ENCODE results near the gene ITGB6.

The ITGB6 gene

GRCh38 chr2:160208655-160209515 lies 8.8 kb upstream of the ITGB6 start:
- TF ChIP-seq CTCF (IDR thresholded peaks at IDR 0.05; ENCODE audit: low read depth, low read length, missing control alignments) = peak; percentile 34
- DNase-seq = no peak
- no peaks in the 10 kb centered on the region for H3K36me3 ChIP-seq (replicated peaks)
- H3K27me3 ChIP-seq (replicated peaks) = no peaks in the 10 kb centered on the region
- in situ Hi-C loops (cut with HindIII; ENCODE audit: low pct_ligation_motif_present, low sequenced_read_pairs) = no loop called here
- H3K4me3 ChIP-seq (ENCODE audit: low read depth, low read length) = no peak overlapping the region
- peak overlapping the region; percentile 84 for H3K27ac ChIP-seq

GRCh38 chr2:160207804-160208654 lies 8.0 kb upstream of the ITGB6 start:
- no peak for TF ChIP-seq CTCF (IDR thresholded peaks at IDR 0.05; ENCODE audit: low read depth, low read length, missing control alignments)
- Histone ChIP-seq H3K36me3 (replicated peaks) (no peaks in the 10 kb centered on the region), H3K27me3 (replicated peaks) (no peaks in the 10 kb centered on the region), H3K4me3 (ENCODE audit: low read depth, low read length) (no peak overlapping the region), H3K27ac (peak overlapping the region; percentile 84)
- in situ Hi-C loops (cut with HindIII; ENCODE audit: low pct_ligation_motif_present, low sequenced_read_pairs) = no loop called here
- peak; percentile 74 for DNase-seq

- Histone ChIP-seq H3K27ac (peak overlapping the region; percentile 84), H3K27me3 (replicated peaks) (no peaks in the 10 kb centered on the region), H3K36me3 (replicated peaks) (no peaks in the 10 kb centered on the region), H3K4me3 (ENCODE audit: low read depth, low read length) (no peak overlapping the region)
- no peak for TF ChIP-seq CTCF (IDR thresholded peaks at IDR 0.05; ENCODE audit: low read depth, low read length, missing control alignments)
- no peak for DNase-seq
- in situ Hi-C loops (cut with HindIII; ENCODE audit: low pct_ligation_motif_present, low sequenced_read_pairs) = no loop called here
Measured at GRCh38 chr2:160207271-160207670, 7.2 kb upstream of the ITGB6 start.

GRCh38 chr2:160206436-160206835 lies 6.4 kb upstream of the ITGB6 start:
- no peak for DNase-seq
- no peaks in the 10 kb centered on the region for H3K27me3 ChIP-seq (replicated peaks)
- H3K4me3 ChIP-seq (ENCODE audit: low read depth, low read length) = no peak overlapping the region
- peak overlapping the region; percentile 84 for H3K27ac ChIP-seq
- H3K36me3 ChIP-seq (replicated peaks) = no peaks in the 10 kb centered on the region
- no peak for TF ChIP-seq CTCF (IDR thresholded peaks at IDR 0.05; ENCODE audit: low read depth, low read length, missing control alignments)
- in situ Hi-C loops (cut with HindIII; ENCODE audit: low pct_ligation_motif_present, low sequenced_read_pairs) = no loop called here

- peak overlapping the region; percentile 29 for H3K4me3 ChIP-seq (ENCODE audit: low read depth, low read length)
- no peaks in the 10 kb centered on the region for H3K27me3 ChIP-seq (replicated peaks)
- peak overlapping the region; percentile 84 for H3K27ac ChIP-seq
- H3K36me3 ChIP-seq (replicated peaks) = no peaks in the 10 kb centered on the region
- in situ Hi-C loops (cut with HindIII; ENCODE audit: low pct_ligation_motif_present, low sequenced_read_pairs) = no loop called here
- TF ChIP-seq CTCF (IDR thresholded peaks at IDR 0.05; ENCODE audit: low read depth, low read length, missing control alignments) = no peak
- DNase-seq = peak; percentile 95
Measured at GRCh38 chr2:160205505-160205904, 5.4 kb upstream of the ITGB6 start.
